GM12891 (cell line): ENCODE results near the gene PPP1R9A.

Experiments used
- DNase-seq: peaks from one replicate; pipeline ENCODE4 v3.0.0; 2011; ENCODE audit warnings: low spot score; ENCODE audit not compliant: insufficient read length
- FAIRE-seq: peaks from 2 replicates; lab custom pipeline; 2011; peaks lifted over from hg19 to GRCh38; lab: Jason Lieb, UNC
- PAX5 ChIP-seq: IDR thresholded peaks from 2 replicates; pipeline ENCODE4 v1.6.1; 2011; ENCODE audit warnings: low read length, moderate library complexity, mild to moderate bottlenecking; ENCODE audit not compliant: insufficient read depth, severe bottlenecking
- POLR2A ChIP-seq: IDR thresholded peaks from 2 replicates; pipeline ENCODE4 v1.6.1; 2011; ENCODE audit warnings: low read depth, low read length, control low read depth
- POLR2AphosphoS5 ChIP-seq: IDR thresholded peaks from 2 replicates; pipeline ENCODE4 v1.6.1; 2011; ENCODE audit warnings: low read depth, low read length, control low read depth
- POU2F2 ChIP-seq: IDR thresholded peaks from 2 replicates; pipeline ENCODE4 v1.6.1; 2011; ENCODE audit warnings: low read depth, mild to moderate bottlenecking, control low read depth, low read length, moderate library complexity
- SPI1 ChIP-seq: IDR thresholded peaks from 2 replicates; pipeline ENCODE4 v1.6.1; 2011; ENCODE audit warnings: low read depth, low read length, control low read depth
- TAF1 ChIP-seq: IDR thresholded peaks from 2 replicates; pipeline ENCODE4 v1.6.1; 2011; ENCODE audit warnings: low read depth, low read length, control low read depth

Gene PPP1R9A

GRCh38 chr7:95011995-95012394 lies 104.6 kb downstream of the PPP1R9A start:
- FAIRE-seq (no peak), DNase-seq (no peak)
- TF ChIP-seq POU2F2 = no peak
- TF ChIP-seq TAF1 = no peak
- TF ChIP-seq PAX5 = no peak
- TF ChIP-seq POLR2AphosphoS5 = no peak
- no peak for TF ChIP-seq POLR2A
- no peak for TF ChIP-seq SPI1

- FAIRE-seq = no peak
- no peak for DNase-seq
- TF ChIP-seq POLR2AphosphoS5 (no peak), POLR2A (no peak), TAF1 (no peak), PAX5 (no peak), POU2F2 (no peak), SPI1 (no peak)
Measured at GRCh38 chr7:95018021-95018420, 110.6 kb downstream of the PPP1R9A start.

DNA sequence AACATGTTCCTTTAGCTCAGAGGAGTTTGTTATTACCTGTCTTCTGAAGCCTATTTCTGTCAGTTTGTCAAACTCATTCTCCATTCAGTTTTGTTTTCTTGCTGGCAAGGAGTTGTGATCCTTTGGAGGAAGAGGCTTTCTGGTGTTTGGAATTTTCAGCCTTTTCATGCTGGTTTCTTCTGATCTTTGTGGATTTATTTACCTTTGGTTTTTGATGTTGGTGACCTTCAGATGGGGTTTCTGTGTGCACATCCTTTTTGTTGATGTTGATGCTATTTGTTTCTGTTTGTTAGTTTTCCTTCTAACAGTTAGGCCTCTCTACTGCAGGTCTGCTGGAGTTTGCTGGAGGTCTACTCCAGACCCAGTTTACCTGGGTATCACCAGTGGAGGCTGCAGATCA lies 118.6 kb downstream of the PPP1R9A start:
- TF ChIP-seq POU2F2 (no peak), POLR2A (no peak), POLR2AphosphoS5 (no peak), PAX5 (no peak), SPI1 (no peak), TAF1 (no peak)
- FAIRE-seq = no peak
- DNase-seq = no peak

GRCh38 chr7:95026421-95027072 lies 119.2 kb downstream of the PPP1R9A start:
- FAIRE-seq = no peak

GRCh38 chr7:95027234-95027872 lies 120.0 kb downstream of the PPP1R9A start:
- TF ChIP-seq POLR2AphosphoS5 = no peak
- no peak for TF ChIP-seq POU2F2
- no peak for TF ChIP-seq POLR2A
- no peak for TF ChIP-seq TAF1
- no peak for TF ChIP-seq PAX5
- no peak for TF ChIP-seq SPI1
- no peak for FAIRE-seq
- no peak for DNase-seq

More at GRCh38 chr7:95026421-95027072, 119.2 kb downstream of the PPP1R9A start:
- no peak for TF ChIP-seq PAX5
- TF ChIP-seq SPI1 = no peak
- no peak for TF ChIP-seq POU2F2
- TF ChIP-seq POLR2A = no peak
- TF ChIP-seq TAF1 = no peak
- no peak for TF ChIP-seq POLR2AphosphoS5
- no peak for DNase-seq

DNA sequence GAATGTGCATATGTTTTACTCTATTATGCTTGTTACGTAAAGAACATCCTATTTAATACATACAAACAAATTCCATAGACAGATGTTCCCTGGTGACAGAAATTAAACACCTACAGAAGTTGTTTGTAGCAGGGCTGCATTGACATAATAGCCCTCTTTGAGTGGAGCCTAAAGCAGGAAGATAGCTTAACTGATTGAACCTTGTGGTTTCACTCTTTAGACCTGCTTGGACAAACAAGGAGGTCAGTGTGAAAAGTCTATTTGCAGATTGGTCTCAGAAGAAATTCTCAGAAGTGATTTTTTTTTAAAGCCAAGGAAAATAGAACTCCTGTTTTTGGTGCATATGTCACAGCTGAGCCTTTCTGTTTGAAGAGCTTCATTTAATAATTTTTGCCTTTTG lies 121.3 kb downstream of the PPP1R9A start:
- DNase-seq (no peak), FAIRE-seq (no peak)
- no peak for TF ChIP-seq POU2F2
- TF ChIP-seq SPI1 = no peak
- no peak for TF ChIP-seq PAX5
- TF ChIP-seq POLR2A = no peak
- no peak for TF ChIP-seq TAF1
- TF ChIP-seq POLR2AphosphoS5 = no peak

GRCh38 chr7:95035295-95035694 lies 127.9 kb downstream of the PPP1R9A start:
- no peak for DNase-seq
- TF ChIP-seq SPI1 (no peak), POLR2A (no peak), POU2F2 (no peak), PAX5 (no peak), TAF1 (no peak), POLR2AphosphoS5 (no peak)
- no peak for FAIRE-seq

- FAIRE-seq = no peak
- TF ChIP-seq POU2F2 = no peak
- no peak for TF ChIP-seq SPI1
- no peak for TF ChIP-seq PAX5
- no peak for TF ChIP-seq POLR2A
- no peak for TF ChIP-seq TAF1
- no peak for TF ChIP-seq POLR2AphosphoS5
- DNase-seq = no peak
Measured at GRCh38 chr7:95041031-95041430, 133.6 kb downstream of the PPP1R9A start.

DNA sequence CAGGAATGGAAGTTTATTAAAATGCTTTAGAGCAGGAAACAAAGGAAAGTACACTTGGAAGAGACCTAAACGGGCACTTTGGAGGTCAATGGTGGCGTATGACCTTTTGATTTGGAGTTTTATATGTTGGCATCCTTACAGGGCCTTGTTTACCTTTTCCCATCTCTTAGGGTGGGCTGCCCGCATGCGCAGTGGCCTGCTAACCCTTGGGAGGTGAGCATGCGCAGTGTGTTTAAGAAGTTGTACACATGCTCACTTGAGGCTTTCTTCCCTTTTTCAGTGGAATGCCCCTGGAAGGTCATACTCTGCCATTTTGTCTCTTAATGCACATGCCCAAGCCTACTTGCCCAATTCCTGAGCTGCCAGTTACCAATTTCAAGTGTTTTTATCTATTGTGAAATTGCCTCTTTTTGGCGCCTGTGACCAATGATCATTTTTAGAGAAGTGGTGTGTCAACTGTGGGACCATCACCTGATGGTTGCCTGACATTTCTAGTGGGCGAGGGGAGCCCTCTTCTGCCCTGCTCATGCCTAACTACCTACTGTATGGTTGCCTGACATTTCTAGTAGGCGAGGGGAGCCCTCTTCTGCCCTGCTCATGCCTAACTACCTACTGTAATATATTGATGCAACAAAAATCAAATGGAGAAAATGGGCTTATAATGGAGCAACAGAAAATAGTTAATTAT lies 138.0 kb downstream of the PPP1R9A start:
- DNase-seq (no peak), FAIRE-seq (no peak)
- no peak for TF ChIP-seq PAX5
